HFF-Myc (cell line): Measurements from ENCODE around the gene BICDL1.
"Not testable (repeated sequence)": the region's sequence is repeated elsewhere in the genome, so short reads cannot be mapped to it uniquely, and the experiment has no call there.

Experiments used
- DNase-seq: peaks from one replicate; pipeline ENCODE4 v3.0.0-alpha.2; 2011; ENCODE audit warnings: low read depth; ENCODE audit errors: extremely low read depth
- H3K4me3 ChIP-seq: replicated peaks from 2 replicates; pipeline ENCODE4 v1.5.1; 2011; ENCODE audit warnings: low read depth, mild to moderate bottlenecking, control low read depth, low read length
- TF ChIP-seq, protein P1 (sequence below): IDR thresholded peaks from 2 replicates; pipeline ENCODE4 v1.5.1; 2012; ENCODE audit warnings: mild to moderate bottlenecking, low read depth, low read length, control low read depth; ENCODE audit errors: missing control alignments

The BICDL1 gene

DNA sequence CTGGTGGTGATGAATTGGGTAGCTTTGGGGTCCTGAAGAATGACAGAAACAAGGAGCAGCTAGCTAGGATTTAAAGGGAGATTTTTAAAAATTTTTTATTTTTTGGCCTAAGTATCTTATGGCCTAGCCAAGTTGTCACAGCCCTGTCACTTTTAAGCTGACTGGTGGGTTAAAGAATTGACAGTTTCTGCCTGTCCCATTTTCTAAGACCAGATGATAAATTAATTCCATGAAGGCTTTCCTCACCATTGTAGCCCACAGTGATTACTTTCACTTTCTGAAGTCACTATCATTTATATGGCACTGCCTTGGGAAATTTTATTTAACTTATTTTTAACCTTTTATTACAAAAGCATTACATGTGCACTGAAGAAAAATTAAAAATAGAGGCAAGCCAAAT, 43.2 kb downstream of the BICDL1 start:
- TF ChIP-seq, protein P1, sequence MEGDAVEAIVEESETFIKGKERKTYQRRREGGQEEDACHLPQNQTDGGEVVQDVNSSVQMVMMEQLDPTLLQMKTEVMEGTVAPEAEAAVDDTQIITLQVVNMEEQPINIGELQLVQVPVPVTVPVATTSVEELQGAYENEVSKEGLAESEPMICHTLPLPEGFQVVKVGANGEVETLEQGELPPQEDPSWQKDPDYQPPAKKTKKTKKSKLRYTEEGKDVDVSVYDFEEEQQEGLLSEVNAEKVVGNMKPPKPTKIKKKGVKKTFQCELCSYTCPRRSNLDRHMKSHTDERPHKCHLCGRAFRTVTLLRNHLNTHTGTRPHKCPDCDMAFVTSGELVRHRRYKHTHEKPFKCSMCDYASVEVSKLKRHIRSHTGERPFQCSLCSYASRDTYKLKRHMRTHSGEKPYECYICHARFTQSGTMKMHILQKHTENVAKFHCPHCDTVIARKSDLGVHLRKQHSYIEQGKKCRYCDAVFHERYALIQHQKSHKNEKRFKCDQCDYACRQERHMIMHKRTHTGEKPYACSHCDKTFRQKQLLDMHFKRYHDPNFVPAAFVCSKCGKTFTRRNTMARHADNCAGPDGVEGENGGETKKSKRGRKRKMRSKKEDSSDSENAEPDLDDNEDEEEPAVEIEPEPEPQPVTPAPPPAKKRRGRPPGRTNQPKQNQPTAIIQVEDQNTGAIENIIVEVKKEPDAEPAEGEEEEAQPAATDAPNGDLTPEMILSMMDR = no peak
- no peak overlapping the region for H3K4me3 ChIP-seq
- no peak for DNase-seq

DNA sequence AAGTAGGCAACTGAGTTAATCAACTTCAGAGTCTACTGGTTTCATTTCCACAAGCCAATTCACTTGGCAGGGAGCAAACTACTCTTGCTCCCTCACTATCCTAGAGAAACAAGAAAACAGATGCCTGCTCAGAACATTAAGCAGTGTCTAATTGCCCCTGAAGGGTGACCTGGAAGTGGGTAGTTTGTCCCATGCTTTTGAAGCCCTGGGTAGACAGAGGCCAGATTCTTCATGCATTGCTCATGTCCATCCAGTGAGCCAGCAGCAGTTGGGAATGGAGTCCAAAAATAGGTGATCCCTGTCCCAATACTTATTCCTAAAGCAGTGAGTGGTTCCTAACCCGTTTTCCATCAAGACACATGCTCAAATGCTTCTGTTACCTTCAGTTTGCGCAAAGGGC, 48.8 kb downstream of the BICDL1 start:
- TF ChIP-seq, protein P1 = no peak
- H3K4me3 ChIP-seq = no peak overlapping the region
- DNase-seq = no peak

DNA sequence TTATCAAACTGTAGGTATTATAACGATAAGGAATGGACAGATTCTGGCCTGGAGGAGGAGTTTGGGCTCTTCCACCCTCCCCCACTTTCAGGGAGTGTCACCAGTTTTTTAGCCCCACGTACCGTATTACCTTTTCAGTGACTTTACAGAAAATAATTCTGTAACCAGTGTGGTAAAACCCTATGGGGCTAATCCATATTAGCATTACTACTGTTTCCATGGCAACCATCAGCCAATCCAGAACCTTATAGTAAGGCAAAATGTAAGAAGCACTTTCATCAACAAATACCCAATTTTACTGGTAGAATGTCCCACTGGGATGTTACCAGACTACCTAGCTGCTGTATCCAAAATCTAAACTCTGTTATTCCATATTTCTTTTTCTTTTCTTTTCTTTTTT, 50.7 kb downstream of the BICDL1 start:
- no peak for DNase-seq
- TF ChIP-seq, protein P1 = no peak
- no peak overlapping the region for H3K4me3 ChIP-seq

DNA sequence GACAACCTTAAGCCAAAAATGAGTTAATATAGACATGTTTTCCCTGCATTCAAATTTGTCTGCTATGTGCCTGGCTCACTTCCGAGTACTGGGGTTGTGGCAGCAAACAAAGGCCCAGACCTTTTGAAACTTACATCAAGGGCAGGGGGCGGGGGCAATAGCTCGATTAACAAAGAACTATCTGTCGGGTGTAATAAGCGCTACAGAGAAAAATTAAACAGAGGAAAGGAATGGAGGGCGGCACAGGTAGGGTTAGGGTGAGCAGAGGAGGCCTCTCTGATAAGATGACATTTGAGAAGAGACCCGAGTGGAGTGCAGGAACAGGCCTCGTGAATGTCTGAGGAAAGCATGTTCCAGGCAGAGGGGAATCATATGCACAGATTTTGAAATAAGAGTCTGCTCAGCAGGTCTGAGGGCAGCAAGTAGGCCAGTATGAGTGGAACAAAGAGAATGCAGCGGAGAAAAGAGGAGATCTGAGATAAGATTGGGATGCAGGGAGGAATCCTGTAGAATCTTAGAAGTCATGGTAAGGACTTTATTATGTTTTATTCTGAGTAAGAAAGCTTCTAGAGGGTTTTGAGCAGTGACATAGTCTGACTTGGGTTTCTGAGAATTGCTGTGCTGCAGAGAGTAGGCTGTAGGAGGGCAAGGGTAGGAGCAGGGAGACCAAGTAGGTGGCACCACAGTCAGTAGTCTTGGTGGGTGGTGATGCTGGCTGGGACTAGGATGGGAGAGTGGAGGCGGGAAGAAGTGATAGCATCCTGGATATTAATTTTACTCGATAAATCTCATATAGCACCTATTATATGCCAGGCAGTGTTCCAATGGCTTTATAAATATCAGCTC, 52.6 kb downstream of the BICDL1 start:
- no peak for DNase-seq
- TF ChIP-seq, protein P1 = no peak
- no peak overlapping the region for H3K4me3 ChIP-seq

DNA sequence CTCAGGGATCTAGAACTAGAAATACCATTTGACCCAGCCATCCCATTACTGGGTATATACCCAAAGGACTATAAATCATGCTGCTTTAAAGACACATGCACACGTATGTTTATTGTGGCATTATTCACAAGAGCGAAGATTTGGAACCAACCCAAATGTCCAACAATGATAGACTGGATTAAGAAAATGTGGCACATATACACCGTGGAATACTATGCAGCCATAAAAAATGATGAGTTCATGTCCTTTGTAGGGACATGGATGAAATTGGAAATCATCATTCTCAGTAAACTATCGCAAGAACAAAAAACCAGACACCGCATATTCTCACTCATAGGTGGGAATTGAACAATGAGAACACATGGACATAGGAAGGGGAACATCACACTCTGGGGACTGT, 56.3 kb downstream of the BICDL1 start:
- not testable (repeated sequence) for H3K4me3 ChIP-seq, DNase-seq

DNA sequence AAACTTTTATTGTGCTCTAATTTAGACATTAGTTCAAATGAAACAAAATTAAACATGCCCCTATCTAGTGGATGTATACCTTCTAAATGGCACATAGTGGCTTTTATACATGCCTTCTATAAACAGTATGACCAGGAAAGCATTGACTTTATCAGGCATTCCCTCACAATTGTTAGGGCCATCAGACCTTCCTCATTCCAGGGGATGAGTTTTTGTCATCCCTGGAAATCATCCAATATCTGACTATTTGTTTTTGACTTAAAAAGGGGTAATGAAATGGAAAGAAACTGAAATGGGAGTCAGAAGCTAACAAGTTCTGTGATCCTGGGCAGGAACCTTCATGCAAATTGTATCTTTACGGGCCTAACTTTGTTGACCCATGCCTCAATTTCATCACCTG, 58.0 kb downstream of the BICDL1 start:
- no peak for DNase-seq
- TF ChIP-seq, protein P1 = no peak

DNA sequence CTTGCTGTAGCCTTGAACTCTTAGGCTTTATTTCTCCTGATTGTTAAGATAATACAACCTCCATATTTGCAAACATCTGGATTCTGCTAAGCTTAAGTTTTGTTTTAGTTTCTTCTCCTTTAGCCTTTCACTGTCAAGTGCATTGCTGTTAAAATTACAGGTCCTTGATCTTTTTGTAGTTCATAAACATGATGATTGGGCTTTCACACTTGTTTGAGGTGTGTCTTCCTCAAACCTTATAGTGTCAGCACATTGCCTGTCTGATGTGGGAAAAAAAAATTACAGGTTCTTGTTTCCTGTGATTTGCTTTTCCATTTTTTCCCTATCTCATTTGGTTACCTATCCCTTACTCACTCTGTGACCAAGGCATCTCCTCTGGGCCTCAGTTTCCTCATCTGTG, 59.2 kb downstream of the BICDL1 start:
- DNase-seq = no peak
- H3K4me3 ChIP-seq = no peak overlapping the region
- TF ChIP-seq, protein P1 = no peak

More for the DNA sequence above, 58.0 kb downstream of the BICDL1 start:
- no peak overlapping the region for H3K4me3 ChIP-seq
